HEK293 (cell line): ENCODE results near the gene LCN6.
A peak's percentile ranks its signal among the peaks of the same experiment; 100 is the strongest.

Source experiments
- BCL6B ChIP-seq: fragments of 450-650 bp; formaldehyde crosslinking; IDR thresholded peaks from 2 replicates; pipeline ENCODE4 v1.5.1; 2017; ENCODE audit warnings: missing biosample characterization, missing genetic modification characterization
- GLIS1 ChIP-seq: fragments of 450-650 bp; formaldehyde crosslinking; IDR thresholded peaks from 2 replicates; pipeline ENCODE4 v1.5.1; 2016; ENCODE audit warnings: missing biosample characterization, missing genetic modification characterization
- SCRT1 ChIP-seq: fragments of 450-650 bp; formaldehyde crosslinking; IDR thresholded peaks from 2 replicates; pipeline ENCODE4 v1.5.1; 2016; ENCODE audit warnings: missing biosample characterization, missing genetic modification characterization, borderline replicate concordance
- ZBTB1 ChIP-seq: fragments of 450-650 bp; formaldehyde crosslinking; IDR thresholded peaks from 2 replicates; pipeline ENCODE4 v1.5.1; 2016; ENCODE audit warnings: missing biosample characterization, missing genetic modification characterization
- ZBTB17 ChIP-seq: fragments of 450-650 bp; formaldehyde crosslinking; IDR thresholded peaks from 2 replicates; pipeline ENCODE4 v1.5.1; 2016; ENCODE audit warnings: missing biosample characterization, missing genetic modification characterization
- ZBTB6 ChIP-seq: fragments of 450-650 bp; formaldehyde crosslinking; IDR thresholded peaks from 2 replicates; pipeline ENCODE4 v1.5.1; 2017; ENCODE audit warnings: missing biosample characterization, missing genetic modification characterization
- ZBTB7A ChIP-seq: fragments of 450-650 bp; formaldehyde crosslinking; IDR thresholded peaks from 2 replicates; pipeline ENCODE4 v1.5.1; 2016; ENCODE audit warnings: low read depth, missing biosample characterization, missing genetic modification characterization
- ZNF121 ChIP-seq: fragments of 450-650 bp; formaldehyde crosslinking; IDR thresholded peaks from 2 replicates; pipeline ENCODE4 v1.5.1; 2016; ENCODE audit warnings: missing biosample characterization, missing genetic modification characterization
- ZNF24 ChIP-seq: fragments of 450-650 bp; formaldehyde crosslinking; IDR thresholded peaks from 2 replicates; pipeline ENCODE4 v1.5.1; 2016; ENCODE audit warnings: missing biosample characterization, missing genetic modification characterization
- ZNF248 ChIP-seq: fragments of 450-650 bp; formaldehyde crosslinking; IDR thresholded peaks from 2 replicates; pipeline ENCODE4 v1.5.1; 2017; ENCODE audit warnings: missing biosample characterization, missing genetic modification characterization
- ZNF391 ChIP-seq: fragments of 450-650 bp; formaldehyde crosslinking; IDR thresholded peaks from 2 replicates; pipeline ENCODE4 v1.5.1; 2016; ENCODE audit warnings: low read depth, missing biosample characterization, missing genetic modification characterization, borderline replicate concordance
- ZNF510 ChIP-seq: fragments of 450-650 bp; formaldehyde crosslinking; IDR thresholded peaks from 2 replicates; pipeline ENCODE4 v1.5.1; 2018; ENCODE audit warnings: mild to moderate bottlenecking, missing genetic modification characterization, missing biosample characterization; ENCODE audit not compliant: insufficient replicate concordance
- ZNF521 ChIP-seq: fragments of 450-650 bp; formaldehyde crosslinking; IDR thresholded peaks from 2 replicates; pipeline ENCODE4 v1.5.1; 2017; ENCODE audit warnings: missing biosample characterization, mild to moderate bottlenecking, missing genetic modification characterization
- ZNF596 ChIP-seq: fragments of 450-650 bp; IDR thresholded peaks from 2 replicates; pipeline ENCODE4 v1.5.0; 2018; ENCODE audit warnings: missing biosample characterization, mild to moderate bottlenecking, missing genetic modification characterization, moderate library complexity
- ZNF621 ChIP-seq: fragments of 450-650 bp; formaldehyde crosslinking; IDR thresholded peaks from 2 replicates; pipeline ENCODE4 v1.5.1; 2017; ENCODE audit warnings: missing biosample characterization, missing genetic modification characterization
- ZNF704 ChIP-seq: fragments of 450-650 bp; formaldehyde crosslinking; IDR thresholded peaks from 2 replicates; pipeline ENCODE4 v1.5.1; 2016; ENCODE audit warnings: missing biosample characterization, missing genetic modification characterization
- ZNF785 ChIP-seq: fragments of 450-650 bp; formaldehyde crosslinking; IDR thresholded peaks from 2 replicates; pipeline ENCODE4 v1.5.1; 2016; ENCODE audit warnings: missing biosample characterization, missing genetic modification characterization
- ZNF791 ChIP-seq: fragments of 450-650 bp; formaldehyde crosslinking; IDR thresholded peaks from 2 replicates; pipeline ENCODE4 v1.5.1; 2016; ENCODE audit warnings: missing biosample characterization, missing genetic modification characterization
- ZSCAN23 ChIP-seq: fragments of 450-650 bp; formaldehyde crosslinking; IDR thresholded peaks from 2 replicates; pipeline ENCODE4 v1.5.1; 2016; ENCODE audit warnings: missing biosample characterization, missing genetic modification characterization
- TF ChIP-seq, protein P1 (sequence below): fragments of 450-650 bp; formaldehyde crosslinking; IDR thresholded peaks from 2 replicates; pipeline ENCODE4 v1.5.1; 2016; ENCODE audit warnings: missing biosample characterization, missing genetic modification characterization
- TF ChIP-seq, protein P2 (sequence below): fragments of 450-650 bp; formaldehyde crosslinking; IDR thresholded peaks from 2 replicates; pipeline ENCODE4 v1.5.1; 2016; ENCODE audit warnings: missing biosample characterization, missing genetic modification characterization

Gene LCN6

GRCh38 chr9:136790640-136791515, 42.6 kb upstream of the LCN6 start, which contains the start of gene TMEM141 (continued):
- TF ChIP-seq SCRT1 (tag by site-specific recombination) (no peak), ZNF704 (tag by site-specific recombination) (no peak), ZBTB7A (tag by site-specific recombination) (no peak), ZNF521 (tag by site-specific recombination) (no peak), ZNF24 (tag by site-specific recombination) (no peak), ZNF510 (tag by site-specific recombination) (no peak), ZBTB17 (tag by site-specific recombination) (peak; percentile 42; the same call in 1 of the 2 replicates), ZSCAN23 (tag by site-specific recombination) (no peak), ZNF785 (tag by site-specific recombination) (no peak), ZNF248 (tag by site-specific recombination) (no peak), ZNF791 (no peak), ZNF391 (no peak), ZNF621 (tag by site-specific recombination) (no peak), ZNF121 (tag by site-specific recombination) (no peak), ZBTB1 (tag by site-specific recombination) (no peak), BCL6B (tag by site-specific recombination) (no peak), ZNF596 (tag by site-specific recombination) (no peak), ZBTB6 (tag by site-specific recombination) (no peak), GLIS1 (tag by site-specific recombination) (peak; percentile 64)
- TF ChIP-seq, protein P1, sequence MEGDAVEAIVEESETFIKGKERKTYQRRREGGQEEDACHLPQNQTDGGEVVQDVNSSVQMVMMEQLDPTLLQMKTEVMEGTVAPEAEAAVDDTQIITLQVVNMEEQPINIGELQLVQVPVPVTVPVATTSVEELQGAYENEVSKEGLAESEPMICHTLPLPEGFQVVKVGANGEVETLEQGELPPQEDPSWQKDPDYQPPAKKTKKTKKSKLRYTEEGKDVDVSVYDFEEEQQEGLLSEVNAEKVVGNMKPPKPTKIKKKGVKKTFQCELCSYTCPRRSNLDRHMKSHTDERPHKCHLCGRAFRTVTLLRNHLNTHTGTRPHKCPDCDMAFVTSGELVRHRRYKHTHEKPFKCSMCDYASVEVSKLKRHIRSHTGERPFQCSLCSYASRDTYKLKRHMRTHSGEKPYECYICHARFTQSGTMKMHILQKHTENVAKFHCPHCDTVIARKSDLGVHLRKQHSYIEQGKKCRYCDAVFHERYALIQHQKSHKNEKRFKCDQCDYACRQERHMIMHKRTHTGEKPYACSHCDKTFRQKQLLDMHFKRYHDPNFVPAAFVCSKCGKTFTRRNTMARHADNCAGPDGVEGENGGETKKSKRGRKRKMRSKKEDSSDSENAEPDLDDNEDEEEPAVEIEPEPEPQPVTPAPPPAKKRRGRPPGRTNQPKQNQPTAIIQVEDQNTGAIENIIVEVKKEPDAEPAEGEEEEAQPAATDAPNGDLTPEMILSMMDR, result no peak
- TF ChIP-seq, protein P2, sequence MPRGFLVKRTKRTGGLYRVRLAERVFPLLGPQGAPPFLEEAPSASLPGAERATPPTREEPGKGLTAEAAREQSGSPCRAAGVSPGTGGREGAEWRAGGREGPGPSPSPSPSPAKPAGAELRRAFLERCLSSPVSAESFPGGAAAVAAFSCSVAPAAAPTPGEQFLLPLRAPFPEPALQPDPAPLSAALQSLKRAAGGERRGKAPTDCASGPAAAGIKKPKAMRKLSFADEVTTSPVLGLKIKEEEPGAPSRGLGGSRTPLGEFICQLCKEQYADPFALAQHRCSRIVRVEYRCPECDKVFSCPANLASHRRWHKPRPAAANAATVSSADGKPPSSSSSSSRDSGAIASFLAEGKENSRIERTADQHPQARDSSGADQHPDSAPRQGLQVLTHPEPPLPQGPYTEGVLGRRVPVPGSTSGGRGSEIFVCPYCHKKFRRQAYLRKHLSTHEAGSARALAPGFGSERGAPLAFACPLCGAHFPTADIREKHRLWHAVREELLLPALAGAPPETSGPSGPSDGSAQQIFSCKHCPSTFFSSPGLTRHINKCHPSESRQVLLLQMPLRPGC (tag by site-specific recombination), result peak; percentile 78; the same call in 1 of the 2 replicates
